ENCODE data around the gene RAD51B. TPM values are rescaled to one million over a fixed set of nuclear protein-coding genes. Genes with fewer than 3 reads are reported as not detected.

Gene RAD51B
- total RNA-seq, 1 experiment from 2014 or later, result 16.7 TPM

GRCh38 chr14:67882986-67883555, 63.5 kb downstream of the RAD51B start:
- H4K8ac ChIP-seq (replicated peaks; ENCODE audit: insufficient read length, low read depth, low read length), result no peak overlapping the region
- no peak overlapping the region for H3K9ac ChIP-seq (ENCODE audit: extremely low read depth, insufficient read length, low read length)
- no peak overlapping the region for H3K4ac ChIP-seq (ENCODE audit: low read depth, low read length)
- H2BK12ac ChIP-seq (ENCODE audit: insufficient read length, low read depth, low read length), result no peak overlapping the region
- Mint-ChIP-seq H3K27ac (peak overlapping the region in 1 of 3 experiments; percentile 73; a peak in 2 of 7 replicates), H3K9me3 (no peaks in the 10 kb centered on the region), H3K4me1 (peaks cover 8 to 9% of the 10 kb centered on the region in 2 experiments), H3K27me3 (ENCODE audit: low read depth) (no peaks in the 10 kb centered on the region), H3K4me3 (no peak overlapping the region), H3K36me3 (ENCODE audit: insufficient read depth in 1 of 3, low read depth in 3 of 3) (no peaks in the 10 kb centered on the region)
- no peak for TF ChIP-seq CTCF (conservative IDR thresholded peaks at IDR 0.05)
- no peak overlapping the region for H2BK20ac ChIP-seq (ENCODE audit: low read depth, low read length, poor library complexity, severe bottlenecking)
- H3K23me2 ChIP-seq (ENCODE audit: insufficient read length, low read depth, low read length, poor library complexity, severe bottlenecking), result no peaks in the 10 kb centered on the region
- H4K20me1 ChIP-seq (ENCODE audit: control insufficient read depth, insufficient read depth, insufficient read length), result no peaks in the 10 kb centered on the region
- no peaks in the 10 kb centered on the region for H3K9me3 ChIP-seq (ENCODE audit: control insufficient read depth, low read depth, low read length)
- WGBS (ENCODE audit: extremely low coverage, insufficient read length, low lambda C conversion rate), result no CpG with 5 or more reads among the region's 4 CpGs
- no peak overlapping the region for H2BK15ac ChIP-seq (ENCODE audit: low read depth, low read length)
- H2BK120ac ChIP-seq (ENCODE audit: low read depth, low read length, poor library complexity, severe bottlenecking), result no peak overlapping the region
- H3K79me1 ChIP-seq (ENCODE audit: insufficient read depth, low read depth, low read length, poor library complexity, severe bottlenecking), result peaks cover 2% of the 10 kb centered on the region
- no peak overlapping the region for H3K4me2 ChIP-seq (ENCODE audit: insufficient read depth, insufficient read length, low read length)
- no peaks in the 10 kb centered on the region for H3K4me1 ChIP-seq (ENCODE audit: insufficient read depth, low read length)
- H2AFZ ChIP-seq (ENCODE audit: low read length), result no peak overlapping the region
- no peak overlapping the region for H4K91ac ChIP-seq (ENCODE audit: insufficient read length, low read depth, low read length)
- no peak overlapping the region for H2BK5ac ChIP-seq (ENCODE audit: insufficient read length, low read length)
- no peak overlapping the region for H3K27ac ChIP-seq (ENCODE audit: insufficient read length, low read depth, low read length)
- H3T11ph ChIP-seq (ENCODE audit: low read length), result no peak overlapping the region
- H3K23ac ChIP-seq (ENCODE audit: insufficient read length, low read depth, low read length), result no peak overlapping the region
- H3K18ac ChIP-seq (ENCODE audit: insufficient read length, low read depth, low read length), result no peak overlapping the region
- DNase-seq, result no peak
- H3K14ac ChIP-seq (ENCODE audit: insufficient read depth, low read length), result no peak overlapping the region
- no peak overlapping the region for H4K5ac ChIP-seq (ENCODE audit: insufficient read length, low read depth, low read length)
- H2AK5ac ChIP-seq (ENCODE audit: insufficient read length, low read length), result no peak overlapping the region
- H3K79me2 ChIP-seq (ENCODE audit: insufficient read depth, low read length), result no peaks in the 10 kb centered on the region
- H3K27me3 ChIP-seq (ENCODE audit: insufficient read depth, low read length), result no peaks in the 10 kb centered on the region
- no peak overlapping the region for H3K56ac ChIP-seq (ENCODE audit: insufficient read length, low read depth, low read length)
